SJCRH30 (cell line): ENCODE data around the gene PELO. TPM values are rescaled to one million over a fixed set of nuclear protein-coding genes. Genes with fewer than 3 reads are reported as not detected.

ENCODE experiments used
- DNase-seq, 2 experiments: peaks; one replicate each; pipeline ENCODE4 v3.0.0-alpha.2; 2015 to 2020
- H3K27ac ChIP-seq: fragments of 250-450 bp; sonication (Bioruptor Pico); 2 replicates; pipeline ENCODE4 v1.5.1; 2020; ENCODE audit warnings: mild to moderate bottlenecking, moderate library complexity
- H3K27me3 ChIP-seq: fragments of 250-450 bp; sonication (Bioruptor Pico); 2 replicates; pipeline ENCODE4 v1.5.1; 2020; ENCODE audit warnings: mild to moderate bottlenecking, moderate library complexity
- H3K36me3 ChIP-seq: fragments of 250-450 bp; sonication (Bioruptor Pico); 2 replicates; pipeline ENCODE4 v1.5.1; 2020; ENCODE audit warnings: mild to moderate bottlenecking, moderate library complexity
- H3K4me1 ChIP-seq: fragments of 250-450 bp; sonication (Bioruptor Pico); 2 replicates; pipeline ENCODE4 v1.5.1; 2020; ENCODE audit warnings: mild to moderate bottlenecking, moderate library complexity
- H3K4me3 ChIP-seq: fragments of 250-450 bp; sonication (Bioruptor Pico); 2 replicates; pipeline ENCODE4 v1.5.1; 2020; ENCODE audit warnings: mild to moderate bottlenecking, moderate library complexity
- H3K9me3 ChIP-seq: fragments of 250-450 bp; sonication (Bioruptor Pico); replicated peaks from 2 replicates; pipeline ENCODE4 v1.5.1; 2020; ENCODE audit warnings: mild to moderate bottlenecking, moderate library complexity
- total RNA-seq: library from RNA; depleted of rRNA; stranded (reverse); fragments of >200 nt; shearing (Covaris generic); gene quantifications from 2 replicates; pipeline ENCODE4 v1.2.3, GENCODE V29; 2014

Gene PELO
- total RNA-seq, 1 experiment from 2014 or later: 17.0 TPM

- H3K27me3 ChIP-seq: no peaks in the 10 kb centered on the region
- no peaks in the 10 kb centered on the region for H3K36me3 ChIP-seq
- H3K4me3 ChIP-seq: no peak overlapping the region
- no peaks in the 10 kb centered on the region for H3K9me3 ChIP-seq
- H3K4me1 ChIP-seq: no peaks in the 10 kb centered on the region
- DNase-seq: no peak
- H3K27ac ChIP-seq: no peak overlapping the region
Observed at GRCh38 chr5:52759331-52759730, 28.4 kb upstream of the PELO start.

- Histone ChIP-seq H3K4me3 (no peak overlapping the region), H3K27me3 (no peaks in the 10 kb centered on the region), H3K9me3 (no peaks in the 10 kb centered on the region; the same call in 1 of the 2 replicates), H3K27ac (no peak overlapping the region), H3K36me3 (no peaks in the 10 kb centered on the region), H3K4me1 (no peaks in the 10 kb centered on the region)
- no peak for DNase-seq
Observed at GRCh38 chr5:52760695-52761366, 26.9 kb upstream of the PELO start.

- Histone ChIP-seq H3K4me3 (no peak overlapping the region), H3K36me3 (no peaks in the 10 kb centered on the region), H3K4me1 (no peaks in the 10 kb centered on the region), H3K27ac (no peak overlapping the region), H3K9me3 (no peaks in the 10 kb centered on the region; the same call in 1 of the 2 replicates), H3K27me3 (no peaks in the 10 kb centered on the region)
- no peak for DNase-seq
Observed at GRCh38 chr5:52767217-52767743, 20.4 kb upstream of the PELO start.

- Histone ChIP-seq H3K27me3 (no peaks in the 10 kb centered on the region), H3K9me3 (no peaks in the 10 kb centered on the region; the same call in 1 of the 2 replicates), H3K4me3 (no peak overlapping the region), H3K4me1 (no peaks in the 10 kb centered on the region), H3K36me3 (no peaks in the 10 kb centered on the region), H3K27ac (no peak overlapping the region)
- DNase-seq: no peak
Observed at GRCh38 chr5:52767766-52768480, 19.8 kb upstream of the PELO start.

GRCh38 chr5:52769061-52769460, 18.7 kb upstream of the PELO start:
- no peaks in the 10 kb centered on the region for H3K4me1 ChIP-seq
- no peak overlapping the region for H3K27ac ChIP-seq
- DNase-seq: peak in 1 of 2 experiments; percentile 2
- H3K27me3 ChIP-seq: no peaks in the 10 kb centered on the region
- H3K4me3 ChIP-seq: no peak overlapping the region
- no peaks in the 10 kb centered on the region; the same call in 1 of the 2 replicates for H3K9me3 ChIP-seq
- H3K36me3 ChIP-seq: no peaks in the 10 kb centered on the region

- DNase-seq: no peak
- no peaks in the 10 kb centered on the region for H3K27me3 ChIP-seq
- H3K36me3 ChIP-seq: no peaks in the 10 kb centered on the region
- H3K27ac ChIP-seq: no peak overlapping the region
- H3K9me3 ChIP-seq: no peaks in the 10 kb centered on the region
- no peaks in the 10 kb centered on the region for H3K4me1 ChIP-seq
- no peak overlapping the region for H3K4me3 ChIP-seq
Observed at GRCh38 chr5:52770287-52770939, 17.3 kb upstream of the PELO start.

- Histone ChIP-seq H3K4me3 (no peak overlapping the region), H3K36me3 (no peaks in the 10 kb centered on the region), H3K27ac (no peak overlapping the region), H3K27me3 (no peaks in the 10 kb centered on the region), H3K9me3 (no peaks in the 10 kb centered on the region), H3K4me1 (no peaks in the 10 kb centered on the region)
- DNase-seq: no peak
Observed at GRCh38 chr5:52771343-52772039, 16.2 kb upstream of the PELO start.

- Histone ChIP-seq H3K27me3 (no peaks in the 10 kb centered on the region), H3K4me1 (no peaks in the 10 kb centered on the region), H3K36me3 (no peaks in the 10 kb centered on the region), H3K27ac (no peak overlapping the region), H3K9me3 (no peaks in the 10 kb centered on the region), H3K4me3 (no peak overlapping the region)
- no peak for DNase-seq
Observed at GRCh38 chr5:52772668-52773067, 15.0 kb upstream of the PELO start.

GRCh38 chr5:52773342-52773741, 14.4 kb upstream of the PELO start:
- Histone ChIP-seq H3K4me1 (no peaks in the 10 kb centered on the region), H3K9me3 (no peaks in the 10 kb centered on the region), H3K27me3 (no peaks in the 10 kb centered on the region), H3K4me3 (no peak overlapping the region), H3K36me3 (no peaks in the 10 kb centered on the region), H3K27ac (no peak overlapping the region)
- DNase-seq: no peak

GRCh38 chr5:52774005-52774410, 13.7 kb upstream of the PELO start:
- no peaks in the 10 kb centered on the region for H3K4me1 ChIP-seq

GRCh38 chr5:52776116-52776515, 11.6 kb upstream of the PELO start:
- H3K4me1 ChIP-seq: no peaks in the 10 kb centered on the region
- no peaks in the 10 kb centered on the region for H3K36me3 ChIP-seq
- no peaks in the 10 kb centered on the region for H3K9me3 ChIP-seq
- no peak overlapping the region for H3K4me3 ChIP-seq
- H3K27me3 ChIP-seq: no peaks in the 10 kb centered on the region
- no peak overlapping the region for H3K27ac ChIP-seq
- DNase-seq: no peak

More at GRCh38 chr5:52774005-52774410, 13.7 kb upstream of the PELO start:
- Histone ChIP-seq H3K9me3 (no peaks in the 10 kb centered on the region), H3K4me3 (no peak overlapping the region), H3K27me3 (no peaks in the 10 kb centered on the region), H3K36me3 (no peaks in the 10 kb centered on the region), H3K27ac (no peak overlapping the region)
- DNase-seq: no peak

- Histone ChIP-seq H3K27me3 (no peaks in the 10 kb centered on the region), H3K27ac (no peak overlapping the region), H3K4me1 (no peaks in the 10 kb centered on the region), H3K36me3 (no peaks in the 10 kb centered on the region), H3K4me3 (no peak overlapping the region), H3K9me3 (no peaks in the 10 kb centered on the region)
- DNase-seq: no peak
Observed at GRCh38 chr5:52777186-52777585, 10.5 kb upstream of the PELO start.

- no peaks in the 10 kb centered on the region for H3K9me3 ChIP-seq
- H3K36me3 ChIP-seq: no peaks in the 10 kb centered on the region
- H3K27me3 ChIP-seq: no peaks in the 10 kb centered on the region
- no peak overlapping the region for H3K27ac ChIP-seq
- DNase-seq: no peak
- H3K4me1 ChIP-seq: no peaks in the 10 kb centered on the region
- H3K4me3 ChIP-seq: no peak overlapping the region
Observed at GRCh38 chr5:52778781-52779180, 8.9 kb upstream of the PELO start.

- no peak overlapping the region for H3K27ac ChIP-seq
- H3K9me3 ChIP-seq: no peaks in the 10 kb centered on the region
- H3K36me3 ChIP-seq: no peaks in the 10 kb centered on the region
- no peak for DNase-seq
- H3K27me3 ChIP-seq: no peaks in the 10 kb centered on the region
- H3K4me1 ChIP-seq: no peaks in the 10 kb centered on the region
- no peak overlapping the region for H3K4me3 ChIP-seq
Observed at GRCh38 chr5:52779213-52779612, 8.5 kb upstream of the PELO start.
